Heart left ventricle (tissue), 13 donors: ENCODE results near the gene LRRTM4.

Experiments used
- CTCF ChIP-seq, 12 donors: fragments of 200-600 bp; sonication (generic) in 4 of 12; IDR thresholded peaks; one replicate each; pipeline versions ENCODE4 v1.5.0 to v1.8.0; 2018 to 2022; ENCODE audit warnings: antibody characterized with exemption in 12 of 12, mild to moderate bottlenecking in 5 of 12
- POLR2A ChIP-seq, 2 donors: fragments of 450-650 bp; IDR thresholded peaks; one replicate each; pipeline ENCODE4 v1.6.1; 2017; ENCODE audit warnings: antibody characterized with exemption in 2 of 2, mild to moderate bottlenecking in 2 of 2, moderate library complexity in 2 of 2
- donor health status: ischemic (EF 13 %, LVEDD 7.1; RV severe dilation, severe dysfunction).
- donor health status: DM: no; HTN: yes; CAD: no.
- donor health status: DM: no; HTN: no; CAD: no.
- donor health status: ischemic (EF 25% LVEDD 6.9; RV normal size, moderate dysfunction).
- donor health status: ischemic (EF 25% LVEDD 5.7; RV mildly dilated, moderate dysfunction).
- donor health status: ischemic (EF 35%, LVEDD 5.7; RV mildly dilated, moderate dysfunction).
- donor health status: nonischemic (EF 11% LVEDD 7.7; RV severe dilation, severe dysfunction).
- donor health status: DM: yes; HTN: yes; CAD: no.
- donor health status: PGD.
- donor health status: ischemic (EF 29% LVEDD 5.4; RV normal size, mild dysfunction).
- donor health status: nonischemic (EF 23%, LVEDD 6.1; RV moderate dilation, normal function).

- no peak for TF ChIP-seq CTCF (IDR thresholded peaks at IDR 0.05)
- TF ChIP-seq POLR2A (IDR thresholded peaks at IDR 0.05), result no peak
Measured at GRCh38 chr2:77571545-77571944, 49.4 kb upstream of the LRRTM4 start.
